ENCODE data around the gene GAL.

GAL gene

GRCh38 chr11:68652683-68653156 is 31.6 kb upstream of the GAL start:
- no CpG with 5 or more reads among the region's 12 CpGs for WGBS (ENCODE audit: extremely low coverage, insufficient coverage, insufficient read length)
- Histone ChIP-seq H2AFZ (ENCODE audit: insufficient read depth, low read length, poor library complexity) (no peak overlapping the region), H3K4me3 (ENCODE audit: low read depth, low read length) (no peak overlapping the region), H3K14ac (ENCODE audit: low read length) (no peak overlapping the region), H3K27me3 (ENCODE audit: insufficient read depth, low read length) (no peaks in the 10 kb centered on the region), H3K23ac (ENCODE audit: low read length) (no peak overlapping the region), H2BK120ac (ENCODE audit: insufficient read depth, low read length, poor library complexity) (no peak overlapping the region), H2BK12ac (ENCODE audit: low read length) (no peak overlapping the region), H3K27ac (ENCODE audit: low read depth, low read length) (no peak overlapping the region), H3K4ac (ENCODE audit: low read depth, low read length) (no peak overlapping the region), H4K8ac (ENCODE audit: low read depth, low read length) (no peak overlapping the region), H2BK5ac (ENCODE audit: low read depth, low read length, poor library complexity) (no peak overlapping the region), H3K4me2 (ENCODE audit: low read length) (no peak overlapping the region), H3K79me1 (ENCODE audit: low read length) (no peaks in the 10 kb centered on the region), H3K18ac (ENCODE audit: low read length) (no peak overlapping the region), H3K79me2 (ENCODE audit: control insufficient read depth, insufficient read depth, low read length, poor library complexity) (no peaks in the 10 kb centered on the region), H3K36me3 (ENCODE audit: control insufficient read depth in 1 of 2, insufficient read depth in 2 of 2, low read length in 2 of 2) (no peaks in the 10 kb centered on the region), H4K12ac (ENCODE audit: low read depth, low read length) (no peak overlapping the region), H4K91ac (ENCODE audit: low read depth, low read length) (no peak overlapping the region), H3K4me1 (ENCODE audit: control insufficient read depth in 1 of 2, insufficient read depth in 2 of 2, low read length in 2 of 2) (peaks cover 0 to 2% of the 10 kb centered on the region in 2 experiments), H3K9me3 (ENCODE audit: insufficient read depth, low read depth, low read length) (peaks cover 5% of the 10 kb centered on the region), H2AK5ac (ENCODE audit: low read length) (no peak overlapping the region), H3K9ac (ENCODE audit: low read length) (no peak overlapping the region)
- no peak for DNase-seq

GRCh38 chr11:68653486-68654430 is 30.6 kb upstream of the GAL start:
- Histone ChIP-seq H4K91ac (ENCODE audit: low read depth, low read length) (no peak overlapping the region), H4K8ac (ENCODE audit: low read depth, low read length) (no peak overlapping the region), H3K36me3 (ENCODE audit: control insufficient read depth in 1 of 2, insufficient read depth in 2 of 2, low read length in 2 of 2) (no peaks in the 10 kb centered on the region), H3K79me1 (ENCODE audit: low read length) (no peaks in the 10 kb centered on the region), H3K4me1 (ENCODE audit: control insufficient read depth in 1 of 2, insufficient read depth in 2 of 2, low read length in 2 of 2) (peaks cover 0 to 2% of the 10 kb centered on the region in 2 experiments), H2BK120ac (ENCODE audit: insufficient read depth, low read length, poor library complexity) (no peak overlapping the region), H3K4ac (ENCODE audit: low read depth, low read length) (no peak overlapping the region), H3K27me3 (ENCODE audit: insufficient read depth, low read length) (no peaks in the 10 kb centered on the region), H2BK5ac (ENCODE audit: low read depth, low read length, poor library complexity) (no peak overlapping the region), H2AFZ (ENCODE audit: insufficient read depth, low read length, poor library complexity) (no peak overlapping the region), H3K27ac (ENCODE audit: low read depth, low read length) (no peak overlapping the region), H2AK5ac (ENCODE audit: low read length) (no peak overlapping the region), H3K14ac (ENCODE audit: low read length) (no peak overlapping the region), H3K4me2 (ENCODE audit: low read length) (no peak overlapping the region), H3K9me3 (ENCODE audit: insufficient read depth, low read depth, low read length) (peaks cover 5% of the 10 kb centered on the region), H3K9ac (ENCODE audit: low read length) (no peak overlapping the region), H3K23ac (ENCODE audit: low read length) (no peak overlapping the region), H4K12ac (ENCODE audit: low read depth, low read length) (no peak overlapping the region), H3K18ac (ENCODE audit: low read length) (no peak overlapping the region), H3K4me3 (ENCODE audit: low read depth, low read length) (no peak overlapping the region), H3K79me2 (ENCODE audit: control insufficient read depth, insufficient read depth, low read length, poor library complexity) (no peaks in the 10 kb centered on the region), H2BK12ac (ENCODE audit: low read length) (no peak overlapping the region)
- DNase-seq: no peak
- no CpG with 5 or more reads among the region's 24 CpGs for WGBS (ENCODE audit: extremely low coverage, insufficient coverage, insufficient read length)

- no peak for DNase-seq
- H2BK12ac ChIP-seq (ENCODE audit: low read length): no peak overlapping the region
- no peak overlapping the region for H3K18ac ChIP-seq (ENCODE audit: low read length)
- H2BK120ac ChIP-seq (ENCODE audit: insufficient read depth, low read length, poor library complexity): no peak overlapping the region
- no peaks in the 10 kb centered on the region for H3K27me3 ChIP-seq (ENCODE audit: insufficient read depth, low read length)
- no peak overlapping the region for H2BK5ac ChIP-seq (ENCODE audit: low read depth, low read length, poor library complexity)
- H3K14ac ChIP-seq (ENCODE audit: low read length): no peak overlapping the region
- H4K91ac ChIP-seq (ENCODE audit: low read depth, low read length): no peak overlapping the region
- H3K4ac ChIP-seq (ENCODE audit: low read depth, low read length): no peak overlapping the region
- no peak overlapping the region for H3K4me2 ChIP-seq (ENCODE audit: low read length)
- no peak overlapping the region for H3K23ac ChIP-seq (ENCODE audit: low read length)
- H4K8ac ChIP-seq (ENCODE audit: low read depth, low read length): no peak overlapping the region
- no peak overlapping the region for H3K4me3 ChIP-seq (ENCODE audit: low read depth, low read length)
- no peak overlapping the region for H2AFZ ChIP-seq (ENCODE audit: insufficient read depth, low read length, poor library complexity)
- no CpG with 5 or more reads among the region's 8 CpGs for WGBS (ENCODE audit: extremely low coverage, insufficient coverage, insufficient read length)
- H4K12ac ChIP-seq (ENCODE audit: low read depth, low read length): no peak overlapping the region
- no peak overlapping the region for H3K9ac ChIP-seq (ENCODE audit: low read length)
- H2AK5ac ChIP-seq (ENCODE audit: low read length): no peak overlapping the region
- no peaks in the 10 kb centered on the region for H3K36me3 ChIP-seq (ENCODE audit: control insufficient read depth in 1 of 2, insufficient read depth in 2 of 2, low read length in 2 of 2)
- no peak overlapping the region for H3K27ac ChIP-seq (ENCODE audit: low read depth, low read length)
- peaks cover 5% of the 10 kb centered on the region for H3K9me3 ChIP-seq (ENCODE audit: insufficient read depth, low read depth, low read length)
- no peaks in the 10 kb centered on the region for H3K79me1 ChIP-seq (ENCODE audit: low read length)
- H3K4me1 ChIP-seq (ENCODE audit: control insufficient read depth in 1 of 2, insufficient read depth in 2 of 2, low read length in 2 of 2): peaks cover 0 to 2% of the 10 kb centered on the region in 2 experiments
- no peaks in the 10 kb centered on the region for H3K79me2 ChIP-seq (ENCODE audit: control insufficient read depth, insufficient read depth, low read length, poor library complexity)
These were observed 29.4 kb upstream of the GAL start for GRCh38 chr11:68654978-68655377.

GRCh38 chr11:68655406-68655805 is 28.9 kb upstream of the GAL start:
- WGBS (ENCODE audit: extremely low coverage, insufficient coverage, insufficient read length): no CpG with 5 or more reads among the region's 7 CpGs
- no peaks in the 10 kb centered on the region for H3K27me3 ChIP-seq (ENCODE audit: insufficient read depth, low read length)

More at GRCh38 chr11:68655406-68655805, 28.9 kb upstream of the GAL start:
- Histone ChIP-seq H3K27ac (ENCODE audit: low read depth, low read length) (no peak overlapping the region), H2AFZ (ENCODE audit: insufficient read depth, low read length, poor library complexity) (no peak overlapping the region), H3K9me3 (ENCODE audit: insufficient read depth, low read depth, low read length) (peaks cover 5% of the 10 kb centered on the region), H4K91ac (ENCODE audit: low read depth, low read length) (no peak overlapping the region), H3K4me2 (ENCODE audit: low read length) (no peak overlapping the region), H3K4ac (ENCODE audit: low read depth, low read length) (no peak overlapping the region), H2BK5ac (ENCODE audit: low read depth, low read length, poor library complexity) (no peak overlapping the region), H4K12ac (ENCODE audit: low read depth, low read length) (no peak overlapping the region), H3K4me1 (ENCODE audit: control insufficient read depth in 1 of 2, insufficient read depth in 2 of 2, low read length in 2 of 2) (peaks cover 0 to 2% of the 10 kb centered on the region in 2 experiments), H3K79me2 (ENCODE audit: control insufficient read depth, insufficient read depth, low read length, poor library complexity) (no peaks in the 10 kb centered on the region), H3K18ac (ENCODE audit: low read length) (no peak overlapping the region), H2BK12ac (ENCODE audit: low read length) (no peak overlapping the region), H4K8ac (ENCODE audit: low read depth, low read length) (no peak overlapping the region), H3K4me3 (ENCODE audit: low read depth, low read length) (no peak overlapping the region), H3K23ac (ENCODE audit: low read length) (no peak overlapping the region), H3K36me3 (ENCODE audit: control insufficient read depth in 1 of 2, insufficient read depth in 2 of 2, low read length in 2 of 2) (no peaks in the 10 kb centered on the region), H3K14ac (ENCODE audit: low read length) (no peak overlapping the region), H3K9ac (ENCODE audit: low read length) (no peak overlapping the region), H2BK120ac (ENCODE audit: insufficient read depth, low read length, poor library complexity) (no peak overlapping the region), H2AK5ac (ENCODE audit: low read length) (no peak overlapping the region), H3K79me1 (ENCODE audit: low read length) (no peaks in the 10 kb centered on the region)
- DNase-seq: no peak
